Parathyroid adenoma (tissue), 2 donors: ENCODE data around the gene PLA2G2D.

ENCODE experiments used
- H2AFZ ChIP-seq: fragments of 300-600 bp; sonication (generic); one replicate; pipeline ENCODE4 v1.7.0; 2017; ENCODE audit warnings: antibody characterized with exemption, mild to moderate bottlenecking
- H3K27ac ChIP-seq: fragments of 300-600 bp; sonication (generic); one replicate; pipeline ENCODE4 v1.7.0; 2017
- H3K27me3 ChIP-seq: fragments of 300-600 bp; sonication (generic); one replicate; pipeline ENCODE4 v1.7.0; 2017; ENCODE audit warnings: low read length; ENCODE audit not compliant: control insufficient read depth, insufficient read depth
- H3K36me3 ChIP-seq: fragments of 300-600 bp; sonication (generic); one replicate; pipeline ENCODE4 v1.7.0; 2017; ENCODE audit warnings: low read length; ENCODE audit not compliant: control insufficient read depth, insufficient read depth
- H3K4me1 ChIP-seq: fragments of 300-600 bp; sonication (generic); one replicate; pipeline ENCODE4 v1.7.0; 2017; ENCODE audit warnings: control low read depth
- H3K4me2 ChIP-seq: fragments of 300-600 bp; sonication (generic); one replicate; pipeline ENCODE4 v1.7.0; 2017; ENCODE audit warnings: low read length
- H3K4me3 ChIP-seq: fragments of 300-600 bp; sonication (generic); one replicate; pipeline ENCODE4 v1.7.0; 2017; ENCODE audit warnings: low read depth, low read length
- H3K79me2 ChIP-seq: fragments of 300-600 bp; sonication (generic); one replicate; pipeline ENCODE4 v1.7.0; 2017; ENCODE audit warnings: control low read depth
- H3K9ac ChIP-seq: fragments of 300-600 bp; sonication (generic); one replicate; pipeline ENCODE4 v1.7.0; 2017; ENCODE audit warnings: mild to moderate bottlenecking
- H3K9me3 ChIP-seq: fragments of 300-600 bp; sonication (generic); one replicate; pipeline ENCODE4 v1.7.0; 2017; ENCODE audit warnings: low read length; ENCODE audit not compliant: control insufficient read depth
- TF ChIP-seq, protein P1 (sequence below): fragments of 300-600 bp; sonication (generic); IDR thresholded peaks from one replicate; pipeline ENCODE4 v1.7.0; 2017; ENCODE audit warnings: antibody characterized with exemption, mild to moderate bottlenecking
- donor health status: primary hyperparathyroidism.

PLA2G2D gene

DNA sequence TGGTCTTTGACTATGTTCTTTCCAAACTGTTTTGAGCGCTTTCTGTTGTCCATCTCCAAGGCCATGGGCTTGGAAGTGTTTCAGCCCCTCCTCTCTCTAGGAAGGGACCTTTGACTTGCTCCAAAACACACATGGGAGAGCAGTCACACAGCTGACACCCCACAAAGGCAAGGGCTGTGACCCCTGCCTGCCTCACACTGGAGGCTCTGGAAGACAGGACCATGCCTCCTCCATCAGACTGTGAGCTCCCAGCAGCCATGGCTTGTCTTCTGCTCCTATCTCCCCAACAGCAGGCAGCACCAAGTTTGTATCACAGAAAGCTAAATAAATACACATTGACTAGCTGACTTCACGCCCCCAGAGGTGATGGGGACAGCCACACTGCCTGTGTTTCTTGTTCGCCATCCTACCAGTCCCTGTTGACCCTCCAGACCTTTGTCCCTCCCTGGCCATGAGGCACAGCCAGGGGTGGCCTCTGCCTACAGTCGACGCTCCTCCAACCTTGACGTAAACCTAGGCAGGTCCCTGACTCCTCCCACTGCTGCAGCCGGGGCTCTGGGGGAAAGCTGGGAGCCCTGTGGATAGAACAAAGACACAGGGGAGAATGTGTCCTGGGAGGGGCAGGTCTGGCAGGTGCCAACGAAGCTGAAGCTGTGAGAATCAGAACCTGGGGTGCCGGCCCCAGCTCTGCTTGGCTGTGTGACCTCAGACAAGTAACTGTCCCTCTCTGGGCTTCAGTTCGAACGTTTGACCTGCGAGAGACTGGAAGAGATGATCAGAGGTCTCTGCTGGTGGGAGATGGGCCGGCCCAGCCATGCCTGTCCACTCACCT, 24.6 kb upstream of the PLA2G2D start:
- Histone ChIP-seq H3K9ac (no peak overlapping the region), H3K4me2 (no peak overlapping the region), H3K36me3 (no peaks in the 10 kb centered on the region), H3K4me1 (no peaks in the 10 kb centered on the region), H3K27me3 (no peaks in the 10 kb centered on the region), H3K9me3 (no peaks in the 10 kb centered on the region), H3K27ac (no peak overlapping the region), H3K4me3 (no peak overlapping the region), H3K79me2 (no peaks in the 10 kb centered on the region), H2AFZ (no peak overlapping the region)
- TF ChIP-seq, protein P1, sequence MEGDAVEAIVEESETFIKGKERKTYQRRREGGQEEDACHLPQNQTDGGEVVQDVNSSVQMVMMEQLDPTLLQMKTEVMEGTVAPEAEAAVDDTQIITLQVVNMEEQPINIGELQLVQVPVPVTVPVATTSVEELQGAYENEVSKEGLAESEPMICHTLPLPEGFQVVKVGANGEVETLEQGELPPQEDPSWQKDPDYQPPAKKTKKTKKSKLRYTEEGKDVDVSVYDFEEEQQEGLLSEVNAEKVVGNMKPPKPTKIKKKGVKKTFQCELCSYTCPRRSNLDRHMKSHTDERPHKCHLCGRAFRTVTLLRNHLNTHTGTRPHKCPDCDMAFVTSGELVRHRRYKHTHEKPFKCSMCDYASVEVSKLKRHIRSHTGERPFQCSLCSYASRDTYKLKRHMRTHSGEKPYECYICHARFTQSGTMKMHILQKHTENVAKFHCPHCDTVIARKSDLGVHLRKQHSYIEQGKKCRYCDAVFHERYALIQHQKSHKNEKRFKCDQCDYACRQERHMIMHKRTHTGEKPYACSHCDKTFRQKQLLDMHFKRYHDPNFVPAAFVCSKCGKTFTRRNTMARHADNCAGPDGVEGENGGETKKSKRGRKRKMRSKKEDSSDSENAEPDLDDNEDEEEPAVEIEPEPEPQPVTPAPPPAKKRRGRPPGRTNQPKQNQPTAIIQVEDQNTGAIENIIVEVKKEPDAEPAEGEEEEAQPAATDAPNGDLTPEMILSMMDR = no peak

DNA sequence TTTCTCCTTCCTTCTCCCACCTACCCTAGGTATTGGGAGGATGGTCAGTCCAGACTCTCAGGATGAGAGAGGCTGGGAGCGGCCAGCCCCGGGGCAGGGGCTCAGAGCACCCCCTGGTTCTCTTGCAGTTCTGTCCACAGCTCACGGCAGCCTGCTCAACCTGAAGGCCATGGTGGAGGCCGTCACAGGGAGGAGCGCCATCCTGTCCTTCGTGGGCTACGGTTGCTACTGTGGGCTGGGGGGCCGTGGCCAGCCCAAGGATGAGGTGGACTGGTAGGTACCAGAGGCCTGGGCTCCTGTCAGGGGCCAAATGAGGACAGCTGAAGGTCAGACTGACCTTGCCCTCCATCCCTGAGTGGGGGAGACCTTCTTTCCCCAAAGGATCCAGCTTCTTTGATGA, 24.0 kb upstream of the PLA2G2D start:
- no peak overlapping the region for H3K4me3 ChIP-seq
- H3K9me3 ChIP-seq = no peaks in the 10 kb centered on the region
- no peaks in the 10 kb centered on the region for H3K4me1 ChIP-seq
- no peak overlapping the region for H3K27ac ChIP-seq
- no peaks in the 10 kb centered on the region for H3K27me3 ChIP-seq
- H3K4me2 ChIP-seq = no peak overlapping the region
- no peak overlapping the region for H3K9ac ChIP-seq
- H2AFZ ChIP-seq = no peak overlapping the region
- TF ChIP-seq, protein P1 = no peak
- H3K36me3 ChIP-seq = no peaks in the 10 kb centered on the region
- H3K79me2 ChIP-seq = no peaks in the 10 kb centered on the region

DNA sequence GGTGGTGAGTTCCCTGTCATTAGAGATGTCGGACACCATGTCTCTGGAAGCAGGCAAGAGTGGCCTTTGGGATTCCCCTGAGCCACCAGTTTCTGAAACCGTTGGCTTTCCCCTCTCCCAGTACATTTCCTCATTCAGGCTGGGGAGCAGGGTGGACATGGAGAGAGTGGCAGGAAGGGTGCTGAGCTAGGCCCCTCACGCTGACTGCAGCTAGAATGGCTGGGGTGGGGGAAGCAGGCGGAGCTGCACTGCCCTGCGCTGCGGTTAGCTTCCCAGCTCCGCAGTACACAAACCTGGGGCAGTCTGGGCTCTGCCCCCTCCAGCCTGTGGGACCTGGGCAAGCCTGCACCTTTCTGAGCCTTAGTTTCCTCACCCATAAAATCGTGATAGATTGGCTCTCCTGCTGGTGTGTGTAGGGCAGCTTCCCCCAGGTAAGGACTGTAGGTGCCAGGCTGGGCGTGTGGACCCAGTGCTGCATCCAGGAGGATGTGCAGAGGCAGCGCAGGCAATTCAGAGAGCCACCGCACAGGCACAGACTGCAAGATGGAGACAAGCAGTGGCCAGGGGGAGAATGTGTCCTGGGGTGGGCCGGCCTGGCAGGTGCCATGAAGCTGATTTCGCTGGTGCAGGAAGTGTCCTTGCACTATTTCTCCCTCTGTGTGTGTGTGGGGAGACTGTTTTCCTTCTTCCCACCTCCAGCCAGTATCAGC, 22.8 kb upstream of the PLA2G2D start:
- Histone ChIP-seq H2AFZ (no peak overlapping the region), H3K4me3 (no peak overlapping the region), H3K27me3 (no peaks in the 10 kb centered on the region), H3K9ac (no peak overlapping the region), H3K9me3 (no peaks in the 10 kb centered on the region), H3K4me1 (no peaks in the 10 kb centered on the region), H3K36me3 (no peaks in the 10 kb centered on the region), H3K27ac (no peak overlapping the region), H3K4me2 (no peak overlapping the region), H3K79me2 (no peaks in the 10 kb centered on the region)
- TF ChIP-seq, protein P1 = no peak

DNA sequence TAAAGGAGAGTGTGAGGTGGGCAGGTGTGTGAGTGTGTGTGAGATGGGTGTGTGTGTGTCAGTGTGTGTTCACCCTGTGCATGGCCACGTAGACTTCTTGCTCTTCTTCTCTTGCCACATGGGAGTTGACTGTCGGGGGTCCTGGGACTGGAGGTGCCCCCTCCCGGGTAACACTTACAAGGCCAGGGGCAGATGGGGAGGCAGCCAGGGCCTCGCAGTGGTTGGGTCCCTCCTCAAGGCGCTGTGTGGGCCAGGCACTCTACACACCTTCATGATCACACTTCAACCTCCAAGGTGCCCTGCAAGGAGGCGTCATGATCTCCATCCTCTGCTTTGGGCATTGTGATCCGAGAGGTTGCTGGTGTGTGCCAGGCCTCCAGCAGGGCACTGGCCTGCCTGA, 22.1 kb upstream of the PLA2G2D start:
- H2AFZ ChIP-seq = no peak overlapping the region
- H3K79me2 ChIP-seq = no peaks in the 10 kb centered on the region
- no peaks in the 10 kb centered on the region for H3K36me3 ChIP-seq
- H3K4me3 ChIP-seq = no peak overlapping the region
- no peak overlapping the region for H3K9ac ChIP-seq
- no peaks in the 10 kb centered on the region for H3K9me3 ChIP-seq
- no peaks in the 10 kb centered on the region for H3K27me3 ChIP-seq
- TF ChIP-seq, protein P1 = no peak
- no peaks in the 10 kb centered on the region for H3K4me1 ChIP-seq
- no peak overlapping the region for H3K4me2 ChIP-seq
- H3K27ac ChIP-seq = no peak overlapping the region
